DND-41 (cell line): ENCODE data around the gene NEU4.
A peak's percentile ranks its signal among the peaks of the same experiment; 100 is the strongest.

Experiments used
- ATAC-seq: fragments of 200-7000 bp; cut with Tn5 transposase; 3 replicates; pipeline ENCODE4 v1.9.1; 2021; ENCODE audit warnings: low read depth; ENCODE audit not compliant: insufficient read depth
- DNase-seq: peaks from one replicate; pipeline ENCODE4 v3.0.0-alpha.2; 2020
- H2AFZ ChIP-seq: 2 replicates; pipeline ENCODE4 v1.6.0; 2012; ENCODE audit warnings: low read depth, low read length
- H3K27ac ChIP-seq: 2 replicates; pipeline ENCODE4 v1.5.1; 2012; ENCODE audit warnings: low read length, inconsistent platforms
- H3K27me3 ChIP-seq: fragments of 200-600 bp; sonication (generic); 2 replicates; pipeline ENCODE4 v1.6.0; 2012; ENCODE audit warnings: low read length, mild to moderate bottlenecking, inconsistent platforms; ENCODE audit not compliant: insufficient read depth, poor library complexity
- H3K36me3 ChIP-seq: 2 replicates; pipeline ENCODE4 v1.5.1; 2012; ENCODE audit warnings: low read length, inconsistent platforms; ENCODE audit not compliant: insufficient read depth
- H3K4me1 ChIP-seq: 2 replicates; pipeline ENCODE4 v1.5.1; 2012; ENCODE audit warnings: mild to moderate bottlenecking, low read length; ENCODE audit not compliant: insufficient read depth
- H3K4me2 ChIP-seq: 2 replicates; pipeline ENCODE4 v1.6.0; 2012; ENCODE audit warnings: mild to moderate bottlenecking, moderate library complexity, low read length, inconsistent platforms; ENCODE audit not compliant: insufficient read depth
- H3K4me3 ChIP-seq, 2 experiments: fragments of 200-600 bp in 1 of 2; shearing (Covaris generic) in 1 of 2; 2 replicates each; pipeline ENCODE4 v1.5.1; 2012 to 2016; ENCODE audit warnings: inconsistent platforms in 2 of 2, low read length in 2 of 2, mild to moderate bottlenecking in 2 of 2, low read depth in 1 of 2, moderate library complexity in 1 of 2
- H3K79me2 ChIP-seq: 2 replicates; pipeline ENCODE4 v1.6.0; 2012; ENCODE audit warnings: low read length, inconsistent platforms; ENCODE audit not compliant: insufficient read depth
- H3K9ac ChIP-seq: 2 replicates; pipeline ENCODE4 v1.6.0; 2012; ENCODE audit warnings: low read depth, mild to moderate bottlenecking, inconsistent platforms, low read length, moderate library complexity
- H3K9me3 ChIP-seq: 2 replicates; pipeline ENCODE4 v1.5.1; 2012; ENCODE audit warnings: low read length, moderate library complexity, mild to moderate bottlenecking, inconsistent platforms; ENCODE audit not compliant: insufficient read depth, severe bottlenecking
- H4K20me1 ChIP-seq: 2 replicates; pipeline ENCODE4 v1.6.0; 2012; ENCODE audit warnings: low read length; ENCODE audit not compliant: insufficient read depth
- CTCF ChIP-seq: IDR thresholded peaks from 2 replicates; pipeline ENCODE4 v1.5.1; 2012; ENCODE audit warnings: borderline replicate concordance, low read length, moderate library complexity, mild to moderate bottlenecking; ENCODE audit not compliant: poor library complexity, severe bottlenecking; ENCODE audit errors: extremely low read depth
- EZH2 ChIP-seq: IDR thresholded peaks from 3 replicates; pipeline ENCODE4 v1.6.1; 2012; ENCODE audit warnings: borderline replicate concordance, low read depth, mild to moderate bottlenecking, moderate library complexity, low read length, inconsistent platforms; ENCODE audit not compliant: severe bottlenecking

Gene NEU4

GRCh38 chr2:241842620-241843211 lies 33.7 kb downstream of the NEU4 start:
- Histone ChIP-seq H3K79me2 (no peaks in the 10 kb centered on the region), H2AFZ (no peak overlapping the region), H3K4me3 (no peak overlapping the region), H3K4me2 (no peak overlapping the region), H3K4me1 (no peaks in the 10 kb centered on the region), H3K27me3 (peaks cover 11% of the 10 kb centered on the region), H3K36me3 (no peaks in the 10 kb centered on the region), H3K9ac (no peak overlapping the region), H3K9me3 (no peaks in the 10 kb centered on the region), H4K20me1 (no peaks in the 10 kb centered on the region), H3K27ac (no peak overlapping the region)
- ATAC-seq (peak; percentile 31; the same call in 1 of the 3 replicates), DNase-seq (no peak)
- no peak for TF ChIP-seq CTCF
- no peak for TF ChIP-seq EZH2

GRCh38 chr2:241843321-241844065 lies 34.5 kb downstream of the NEU4 start:
- Histone ChIP-seq H3K4me3 (no peak overlapping the region), H3K9ac (no peak overlapping the region), H2AFZ (no peak overlapping the region), H4K20me1 (no peaks in the 10 kb centered on the region), H3K9me3 (no peaks in the 10 kb centered on the region), H3K27me3 (peaks cover 8% of the 10 kb centered on the region), H3K36me3 (no peaks in the 10 kb centered on the region), H3K4me2 (no peak overlapping the region), H3K27ac (no peak overlapping the region), H3K4me1 (no peaks in the 10 kb centered on the region), H3K79me2 (no peaks in the 10 kb centered on the region)
- DNase-seq (no peak), ATAC-seq (no peak)
- TF ChIP-seq CTCF (no peak), EZH2 (no peak)

GRCh38 chr2:241844066-241844728 lies 35.2 kb downstream of the NEU4 start:
- Histone ChIP-seq H3K27me3 (peaks cover 8% of the 10 kb centered on the region), H3K36me3 (no peaks in the 10 kb centered on the region), H3K9ac (no peak overlapping the region), H3K4me3 (no peak overlapping the region), H3K79me2 (no peaks in the 10 kb centered on the region), H3K27ac (no peak overlapping the region), H4K20me1 (no peaks in the 10 kb centered on the region), H3K9me3 (no peaks in the 10 kb centered on the region), H3K4me1 (no peaks in the 10 kb centered on the region), H3K4me2 (no peak overlapping the region), H2AFZ (no peak overlapping the region)
- ATAC-seq (peak; percentile 48; the same call in 2 of the 3 replicates), DNase-seq (peak; percentile 12)
- TF ChIP-seq CTCF (no peak), EZH2 (no peak)
